Daoy (cell line): ENCODE data around the gene SULF2. TPM values are rescaled to one million over a fixed set of nuclear protein-coding genes. Genes with fewer than 3 reads are reported as not detected.
A peak's percentile ranks its signal among the peaks of the same experiment; 100 is the strongest.

Experiments
- DNase-seq: peaks from one replicate; pipeline ENCODE4 v3.0.0-alpha.2; 2015; ENCODE audit warnings: low read depth
- total RNA-seq: library from RNA; depleted of rRNA; stranded (reverse); fragments of >200 nt; shearing (Covaris generic); gene quantifications from 2 replicates; pipeline ENCODE4 v1.2.3, GENCODE V29; 2014

SULF2 gene
- total RNA-seq, 1 experiment from 2014 or later: 3.7 TPM

GRCh38 chr20:47669152-47669425 lies 116.2 kb downstream of the SULF2 start:
- DNase-seq: no peak

GRCh38 chr20:47668313-47669151 lies 116.7 kb downstream of the SULF2 start:
- no peak for DNase-seq

- no peak for DNase-seq
These were observed 117.6 kb downstream of the SULF2 start for GRCh38 chr20:47667531-47668312.

- DNase-seq: no peak
These were observed 118.2 kb downstream of the SULF2 start for GRCh38 chr20:47667086-47667485.

GRCh38 chr20:47666304-47666703 lies 119.0 kb downstream of the SULF2 start:
- DNase-seq: no peak

- no peak for DNase-seq
These were observed 119.9 kb downstream of the SULF2 start for GRCh38 chr20:47665221-47665991.

- DNase-seq: no peak
These were observed 120.5 kb downstream of the SULF2 start for GRCh38 chr20:47664744-47665143.

- no peak for DNase-seq
These were observed 121.2 kb downstream of the SULF2 start for GRCh38 chr20:47664068-47664437.

GRCh38 chr20:47663354-47664067 lies 121.8 kb downstream of the SULF2 start:
- peak; percentile 76 for DNase-seq

- DNase-seq: no peak
These were observed 122.6 kb downstream of the SULF2 start for GRCh38 chr20:47662483-47663353.

GRCh38 chr20:47661714-47662113 lies 123.6 kb downstream of the SULF2 start:
- DNase-seq: no peak

GRCh38 chr20:47660983-47661700 lies 124.1 kb downstream of the SULF2 start:
- DNase-seq: no peak

GRCh38 chr20:47660602-47660905 lies 124.7 kb downstream of the SULF2 start:
- no peak for DNase-seq

GRCh38 chr20:47659904-47660601 lies 125.2 kb downstream of the SULF2 start:
- no peak for DNase-seq

- no peak for DNase-seq
These were observed 129.0 kb downstream of the SULF2 start for GRCh38 chr20:47656318-47656717.

GRCh38 chr20:47655635-47656034 lies 129.6 kb downstream of the SULF2 start:
- no peak for DNase-seq

- no peak for DNase-seq
These were observed 130.9 kb downstream of the SULF2 start for GRCh38 chr20:47654370-47654769.

GRCh38 chr20:47653869-47654268 lies 131.4 kb downstream of the SULF2 start:
- DNase-seq: no peak

- DNase-seq: no peak
These were observed 132.5 kb downstream of the SULF2 start for GRCh38 chr20:47652794-47653193.

- no peak for DNase-seq
These were observed 133.0 kb downstream of the SULF2 start for GRCh38 chr20:47652301-47652700.
